Measurements from ENCODE around the gene DOCK2. TPM values are rescaled to one million over a fixed set of nuclear protein-coding genes. Genes with fewer than 3 reads are reported as not detected.

The DOCK2 gene
- total RNA-seq, 1 experiment from 2014 or later = 4.6 TPM

DNA sequence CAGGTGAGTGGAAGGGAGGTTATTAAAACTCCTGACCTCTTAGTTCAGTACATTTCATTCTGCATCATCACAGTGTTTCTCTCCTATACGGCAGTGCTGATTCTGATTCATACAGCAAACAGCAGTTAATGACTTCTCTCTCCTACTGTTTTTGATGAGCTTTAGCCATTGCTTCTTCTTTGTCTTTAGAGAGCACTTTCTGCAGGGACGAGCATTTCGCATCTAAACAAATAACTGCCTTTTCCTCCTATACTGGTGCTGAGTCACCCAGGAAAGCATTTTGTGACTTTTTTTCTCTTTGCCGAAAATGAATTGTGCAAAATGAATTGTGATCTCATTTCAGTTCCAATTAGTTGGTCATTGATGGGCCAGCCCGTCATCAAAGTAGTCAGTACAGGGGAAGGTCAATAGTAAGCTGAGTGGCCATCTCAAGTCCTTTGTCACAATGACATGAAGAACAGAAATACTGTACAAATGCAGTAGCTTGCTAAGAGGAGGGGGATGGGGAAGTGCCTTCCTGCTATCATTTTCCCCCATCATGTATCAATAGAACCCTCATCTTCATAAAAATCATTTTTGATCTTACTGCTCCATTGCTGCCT, 244.7 kb downstream of the DOCK2 start:
- Mint-ChIP-seq H3K4me3 (no peak overlapping the region), H3K27me3 (ENCODE audit: low read depth) (no peaks in the 10 kb centered on the region), H3K4me1 (peaks cover 7% of the 10 kb centered on the region), H3K9me3 (0 out of 2 replicates have a peak, but pooled peaks cover 2% of the 10 kb centered on the region), H3K27ac (no peak overlapping the region), H3K36me3 (no peaks in the 10 kb centered on the region)
- ATAC-seq (no peak), DNase-seq (ENCODE audit: low spot score) (no peak)
- POLR2A ChIA-PET = no interaction called here
- TF ChIP-seq NFATC4 (CRISPR knock-in tag; IDR thresholded peaks at IDR 0.05) = no peak
- TF ChIP-seq SMAD3 (CRISPR knock-in tag; IDR thresholded peaks at IDR 0.05; ENCODE audit: borderline replicate concordance) = no peak
- no peak for TF ChIP-seq ZBTB43 (CRISPR knock-in tag; IDR thresholded peaks at IDR 0.05)
- TF ChIP-seq FOXK1 (CRISPR knock-in tag; IDR thresholded peaks at IDR 0.05) = no peak
- no peak for TF ChIP-seq ZNF232 (CRISPR knock-in tag; IDR thresholded peaks at IDR 0.05)
- no peak for TF ChIP-seq CREM (CRISPR knock-in tag; IDR thresholded peaks at IDR 0.05)
- TF ChIP-seq, protein P1, sequence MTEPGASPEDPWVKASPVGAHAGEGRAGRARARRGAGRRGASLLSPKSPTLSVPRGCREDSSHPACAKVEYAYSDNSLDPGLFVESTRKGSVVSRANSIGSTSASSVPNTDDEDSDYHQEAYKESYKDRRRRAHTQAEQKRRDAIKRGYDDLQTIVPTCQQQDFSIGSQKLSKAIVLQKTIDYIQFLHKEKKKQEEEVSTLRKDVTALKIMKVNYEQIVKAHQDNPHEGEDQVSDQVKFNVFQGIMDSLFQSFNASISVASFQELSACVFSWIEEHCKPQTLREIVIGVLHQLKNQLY (CRISPR knock-in tag; IDR thresholded peaks at IDR 0.05) = no peak
- TF ChIP-seq RORB (CRISPR knock-in tag; IDR thresholded peaks at IDR 0.05) = no peak
- TF ChIP-seq MYBL2 (CRISPR knock-in tag; IDR thresholded peaks at IDR 0.05) = no peak
- no peak for TF ChIP-seq CREB1 (CRISPR knock-in tag; IDR thresholded peaks at IDR 0.05)
- no peak for TF ChIP-seq ZNF416 (CRISPR knock-in tag; IDR thresholded peaks at IDR 0.05)
- no peak for TF ChIP-seq STAT6 (CRISPR knock-in tag; conservative IDR thresholded peaks at IDR 0.05; ENCODE audit: low read depth)
- TF ChIP-seq TP53 (CRISPR knock-in tag; IDR thresholded peaks at IDR 0.05) = no peak
- no peak for TF ChIP-seq USF2 (CRISPR knock-in tag; IDR thresholded peaks at IDR 0.05)
- TF ChIP-seq ZNF219 (CRISPR knock-in tag; IDR thresholded peaks at IDR 0.05; ENCODE audit: borderline replicate concordance) = no peak
- TF ChIP-seq NFYB (CRISPR knock-in tag; conservative IDR thresholded peaks at IDR 0.05; ENCODE audit: low read depth) = no peak
- TF ChIP-seq GRHL2 (CRISPR knock-in tag; IDR thresholded peaks at IDR 0.05; ENCODE audit: insufficient replicate concordance, severe bottlenecking) = no peak
- CTCF ChIA-PET = interaction anchor here (1.2 kb wide), 1 partner anchor 99 kb away, joined by 5 read pairs; the partner anchor contains the start of gene INSYN2B

- ATAC-seq (no peak), DNase-seq (ENCODE audit: low spot score) (no peak)
- H3K36me3 Mint-ChIP-seq = no peaks in the 10 kb centered on the region
- H3K4me1 Mint-ChIP-seq = peaks cover 7% of the 10 kb centered on the region
- 0 out of 2 replicates have a peak, but pooled peaks cover 2% of the 10 kb centered on the region for H3K9me3 Mint-ChIP-seq
- ChIA-PET POLR2A (no interaction called here), CTCF (no interaction called here)
- H3K27me3 Mint-ChIP-seq (ENCODE audit: low read depth) = no peaks in the 10 kb centered on the region
- TF ChIP-seq FOXP1 (CRISPR knock-in tag; IDR thresholded peaks at IDR 0.05; ENCODE audit: borderline replicate concordance) (no peak), RORB (CRISPR knock-in tag; IDR thresholded peaks at IDR 0.05) (no peak)
- no peak overlapping the region for H3K27ac Mint-ChIP-seq
- H3K4me3 Mint-ChIP-seq = no peak overlapping the region
Measured at GRCh38 chr5:169886033-169886432, 249.0 kb downstream of the DOCK2 start.

GRCh38 chr5:169886677-169887076, 249.6 kb downstream of the DOCK2 start:
- Mint-ChIP-seq H3K36me3 (no peaks in the 10 kb centered on the region), H3K27me3 (ENCODE audit: low read depth) (no peaks in the 10 kb centered on the region), H3K9me3 (0 out of 2 replicates have a peak, but pooled peaks cover 2% of the 10 kb centered on the region), H3K4me3 (no peak overlapping the region), H3K27ac (no peak overlapping the region), H3K4me1 (peaks cover 5% of the 10 kb centered on the region)
- CTCF ChIA-PET = no interaction called here
- POLR2A ChIA-PET = no interaction called here
- DNase-seq (ENCODE audit: low spot score) = no peak
- no peak for TF ChIP-seq ZNF416 (CRISPR knock-in tag; IDR thresholded peaks at IDR 0.05)
- no peak for TF ChIP-seq PRRX2 (CRISPR knock-in tag; IDR thresholded peaks at IDR 0.05)
- TF ChIP-seq FOXK1 (CRISPR knock-in tag; IDR thresholded peaks at IDR 0.05) = no peak
- TF ChIP-seq ZNF532 (CRISPR knock-in tag; IDR thresholded peaks at IDR 0.05; ENCODE audit: borderline replicate concordance) = no peak
- TF ChIP-seq SOX15 (CRISPR knock-in tag; IDR thresholded peaks at IDR 0.05) = no peak
- no peak for TF ChIP-seq HMGA2 (CRISPR knock-in tag; IDR thresholded peaks at IDR 0.05)
- ATAC-seq = no peak

All from WTC11 (cell line).